NOMO-1 treated with dmso at 0.1 percent for 144 hours (cell line): ENCODE results near the gene SPINT1.

ENCODE experiments used
- DNase-seq: peaks from one replicate; lab custom pipeline; 2025; ENCODE audit not compliant: unreplicated experiment; lab: John Stamatoyannopoulos, UW

SPINT1 gene

DNA sequence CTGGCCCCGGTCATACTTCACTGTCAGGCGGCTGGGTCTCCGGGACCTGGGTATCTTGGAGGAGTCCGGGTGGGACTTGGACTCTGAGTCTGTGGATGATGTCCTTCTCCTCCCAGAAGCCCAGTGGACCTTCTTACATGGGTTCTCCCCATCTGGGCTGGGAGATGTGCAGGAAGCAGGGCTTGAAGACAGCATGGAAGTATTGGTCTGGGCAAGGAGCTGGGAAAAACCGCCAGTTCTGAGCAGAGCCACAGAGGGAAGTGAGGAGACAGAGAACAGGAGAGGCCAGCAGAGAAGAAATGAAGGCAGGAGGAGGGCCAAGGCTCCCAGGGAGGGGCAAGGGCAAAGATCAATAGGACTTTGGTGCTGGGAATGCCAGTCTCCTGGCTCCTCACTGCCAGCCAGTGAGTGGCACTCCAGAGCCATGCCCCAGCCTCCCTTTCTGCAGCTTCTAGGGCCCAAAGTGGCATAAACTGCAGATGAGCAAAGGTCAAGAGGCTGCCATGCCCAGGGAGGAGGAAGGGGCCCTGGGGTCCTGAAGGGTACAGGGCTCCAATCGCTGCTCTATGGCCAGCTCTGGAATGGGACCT lies 15.3 kb upstream of the SPINT1 start, which contains the start of gene PPP1R14D:
Gene PPP1R14D (minus strand): TSS at position 262 of the 590 bp plus-strand sequence. CDS start 67 bp downstream, at position 195.
- no peak for DNase-seq

DNA sequence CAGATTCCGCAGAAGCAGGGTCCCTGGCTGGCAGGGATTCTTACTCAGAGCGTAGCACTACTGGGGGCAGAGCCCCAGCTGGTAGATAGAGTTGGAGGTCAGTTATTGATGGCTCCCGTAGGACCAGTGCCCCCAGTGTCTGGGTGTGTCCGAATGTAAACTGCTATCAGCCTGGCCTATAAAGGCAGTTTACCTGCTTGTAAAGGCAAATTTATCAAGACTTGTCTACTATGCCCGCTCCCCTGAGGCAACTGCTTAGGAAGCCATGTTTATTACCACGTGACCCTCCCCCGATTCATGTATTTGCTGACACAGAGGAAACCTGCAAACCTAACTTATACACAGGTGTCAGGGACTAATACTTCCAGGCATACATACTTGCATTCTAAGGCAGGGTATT lies 14.7 kb upstream of the SPINT1 start:
- no peak for DNase-seq

DNA sequence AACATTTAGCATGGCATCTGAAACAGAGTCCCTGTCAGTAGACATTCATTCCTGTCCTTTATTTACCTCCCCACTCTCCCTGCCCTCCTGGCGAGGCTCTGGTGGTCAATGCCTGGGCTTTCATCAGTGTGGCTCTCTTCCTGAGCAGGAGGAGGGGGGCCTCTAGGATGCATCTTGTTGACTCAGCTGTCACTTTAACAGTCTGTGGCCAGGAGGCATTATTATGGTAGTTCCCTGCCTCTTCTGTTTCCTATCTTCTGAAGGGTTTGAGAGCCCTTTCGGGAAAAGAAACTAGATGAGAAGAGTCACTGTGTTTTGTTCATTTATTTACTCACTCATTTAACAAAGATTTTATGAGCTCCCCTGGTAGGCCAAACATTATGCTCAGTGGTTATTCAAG lies 13.0 kb upstream of the SPINT1 start:
- no peak for DNase-seq

DNA sequence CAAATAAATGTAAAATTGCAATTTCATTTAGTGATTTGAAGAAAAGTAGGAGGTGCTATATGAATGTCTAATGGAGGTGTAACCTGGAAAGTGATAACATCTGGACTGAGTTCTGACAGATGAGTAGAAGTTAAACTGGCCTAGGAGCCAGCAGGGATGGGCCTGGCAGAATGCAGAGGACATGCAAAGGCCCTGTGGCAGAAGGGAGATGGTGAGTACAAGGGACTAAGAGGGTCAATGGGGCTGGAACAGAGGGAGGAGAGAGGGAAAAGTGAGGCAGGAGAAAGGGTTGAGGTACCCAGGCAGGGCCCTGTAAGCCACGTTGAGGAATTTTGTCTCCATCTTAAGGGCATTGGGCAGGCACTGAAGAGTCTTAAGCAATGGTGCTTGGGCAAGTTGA lies 12.0 kb upstream of the SPINT1 start:
- no peak for DNase-seq

DNA sequence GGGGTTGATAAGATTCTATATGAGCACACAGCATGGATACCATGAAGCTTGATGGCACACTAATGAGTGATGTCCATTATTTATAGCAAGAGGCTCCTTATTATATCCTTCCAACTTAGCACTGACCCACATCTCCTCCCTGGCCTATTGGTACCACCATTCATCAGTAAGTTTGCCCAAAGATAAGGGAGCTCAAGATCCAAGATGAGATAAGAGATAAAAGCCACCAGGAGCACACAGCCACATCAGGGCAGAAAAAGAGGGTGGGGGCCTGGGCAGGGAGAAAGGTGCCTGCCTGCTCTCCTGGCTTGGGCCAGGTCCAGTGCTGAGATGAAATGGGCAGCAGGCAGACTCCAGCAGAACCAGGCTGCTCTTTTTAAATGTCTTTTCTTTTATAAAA lies 10.9 kb upstream of the SPINT1 start:
- DNase-seq, result no peak

DNA sequence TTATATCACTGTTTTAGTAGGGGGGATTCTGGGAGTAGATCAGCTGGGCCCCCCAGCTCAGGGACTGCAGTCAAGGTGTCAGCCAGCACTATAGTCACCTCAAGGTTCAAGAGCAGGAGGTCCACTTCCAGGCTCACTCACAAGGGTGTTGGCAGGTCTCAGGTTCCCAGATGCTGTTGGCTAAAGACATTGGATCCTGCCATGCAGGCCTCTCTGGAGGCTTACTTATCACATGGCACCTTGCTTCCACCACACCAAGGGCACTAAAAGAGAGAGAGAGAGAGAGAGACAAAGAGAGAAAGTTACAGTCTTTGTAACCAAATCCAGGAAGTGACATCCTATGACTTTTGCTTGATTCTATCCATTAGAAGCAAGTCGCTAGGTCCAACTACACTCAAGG lies 7.8 kb upstream of the SPINT1 start:
- DNase-seq, result no peak

DNA sequence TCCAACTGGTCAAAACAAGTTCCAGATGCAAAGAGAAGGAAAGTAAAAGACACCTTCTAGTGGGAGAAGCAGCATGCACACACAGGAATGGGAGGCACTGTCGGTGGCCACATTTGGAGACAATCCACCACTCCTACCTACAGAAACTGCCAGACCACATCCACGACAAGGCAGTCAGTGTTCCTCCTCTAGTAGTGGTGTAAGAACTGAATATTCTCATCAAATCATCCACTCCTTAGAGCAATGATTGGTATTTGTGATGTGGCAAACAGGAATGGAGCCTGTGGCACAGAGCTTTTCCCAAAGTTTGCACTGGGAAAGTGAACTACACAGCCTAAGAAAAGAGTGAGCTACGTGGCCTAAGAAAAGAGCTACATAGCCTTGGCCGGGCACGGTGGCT lies 5.1 kb upstream of the SPINT1 start:
- DNase-seq, result no peak

DNA sequence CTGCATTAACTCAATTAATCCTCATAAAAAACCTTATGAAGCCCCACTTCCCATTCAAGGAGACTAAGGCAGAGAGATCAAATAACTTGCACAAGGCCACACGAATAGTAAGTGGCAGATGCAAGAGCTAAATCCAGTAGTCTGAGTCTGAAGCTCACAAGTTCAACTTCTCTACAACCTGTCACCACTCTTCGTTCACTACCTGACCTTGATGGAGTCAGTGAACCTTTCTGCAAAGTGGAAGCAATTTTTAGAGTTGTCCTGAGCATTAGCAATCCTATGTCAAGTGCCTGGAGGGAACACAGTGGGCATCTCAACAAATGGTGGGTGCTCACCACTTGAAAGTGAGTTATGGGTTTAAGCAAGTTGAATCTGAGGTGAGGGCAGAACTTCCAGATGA lies 2.1 kb upstream of the SPINT1 start:
- DNase-seq, result no peak

DNA sequence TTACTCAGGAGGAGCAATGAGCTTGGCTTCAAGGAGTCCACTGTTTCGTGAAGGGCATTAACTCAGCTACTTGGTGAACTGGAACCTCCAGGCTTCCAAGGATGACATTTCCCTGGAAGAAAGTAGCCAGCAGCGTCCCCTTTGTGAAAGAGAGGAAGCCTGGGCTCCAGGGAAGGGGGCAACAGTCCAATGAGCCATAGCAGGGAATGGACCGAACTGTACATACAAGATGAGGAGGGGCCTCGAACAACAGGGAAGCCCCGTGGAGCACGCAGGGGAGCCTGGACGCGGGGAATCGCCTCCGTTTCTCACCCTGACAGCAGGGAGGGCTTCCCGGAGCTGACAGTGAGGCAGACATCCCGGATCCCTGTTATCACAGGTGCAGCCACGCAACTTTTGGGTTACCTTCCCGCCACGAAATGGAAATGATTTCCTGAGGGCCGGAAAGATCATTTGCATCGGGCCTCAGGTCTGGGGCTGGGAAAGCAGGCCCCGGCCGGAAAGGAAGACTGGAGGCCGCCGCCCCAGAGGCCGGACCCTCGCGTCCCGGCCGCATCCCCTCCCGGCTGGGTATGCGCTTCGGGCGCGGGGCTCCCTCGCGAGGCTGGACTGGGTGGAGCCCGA lies 475 bp upstream of the SPINT1 start:
- DNase-seq, result no peak

DNA sequence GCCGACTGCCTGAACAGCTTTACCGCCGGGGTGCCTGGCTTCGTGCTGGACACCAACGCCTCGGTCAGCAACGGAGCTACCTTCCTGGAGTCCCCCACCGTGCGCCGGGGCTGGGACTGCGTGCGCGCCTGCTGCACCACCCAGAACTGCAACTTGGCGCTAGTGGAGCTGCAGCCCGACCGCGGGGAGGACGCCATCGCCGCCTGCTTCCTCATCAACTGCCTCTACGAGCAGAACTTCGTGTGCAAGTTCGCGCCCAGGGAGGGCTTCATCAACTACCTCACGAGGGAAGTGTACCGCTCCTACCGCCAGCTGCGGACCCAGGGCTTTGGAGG lies 815 bp downstream of the SPINT1 start:
- DNase-seq, result peak; percentile 46

DNA sequence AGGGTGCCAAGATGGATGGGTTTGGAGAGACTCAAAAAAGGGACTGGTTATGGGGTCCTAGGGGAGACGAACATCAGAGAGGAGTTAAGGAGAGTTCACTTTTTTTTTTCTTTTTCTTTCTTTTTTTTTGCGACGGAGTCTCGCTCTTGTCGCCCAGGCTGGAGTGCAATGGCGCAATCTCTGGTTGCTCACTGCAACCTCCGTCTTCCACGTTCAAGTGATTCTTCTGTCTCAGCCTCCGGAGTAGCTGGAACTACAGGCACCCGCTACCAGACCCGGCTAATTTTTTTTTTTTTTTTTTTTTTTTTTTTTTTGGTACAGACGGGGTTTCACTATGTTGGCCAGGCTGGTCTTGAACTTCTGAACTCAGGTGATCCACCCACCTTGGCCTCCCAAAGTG lies 1.2 kb downstream of the SPINT1 start:
- peak; percentile 29 for DNase-seq

DNA sequence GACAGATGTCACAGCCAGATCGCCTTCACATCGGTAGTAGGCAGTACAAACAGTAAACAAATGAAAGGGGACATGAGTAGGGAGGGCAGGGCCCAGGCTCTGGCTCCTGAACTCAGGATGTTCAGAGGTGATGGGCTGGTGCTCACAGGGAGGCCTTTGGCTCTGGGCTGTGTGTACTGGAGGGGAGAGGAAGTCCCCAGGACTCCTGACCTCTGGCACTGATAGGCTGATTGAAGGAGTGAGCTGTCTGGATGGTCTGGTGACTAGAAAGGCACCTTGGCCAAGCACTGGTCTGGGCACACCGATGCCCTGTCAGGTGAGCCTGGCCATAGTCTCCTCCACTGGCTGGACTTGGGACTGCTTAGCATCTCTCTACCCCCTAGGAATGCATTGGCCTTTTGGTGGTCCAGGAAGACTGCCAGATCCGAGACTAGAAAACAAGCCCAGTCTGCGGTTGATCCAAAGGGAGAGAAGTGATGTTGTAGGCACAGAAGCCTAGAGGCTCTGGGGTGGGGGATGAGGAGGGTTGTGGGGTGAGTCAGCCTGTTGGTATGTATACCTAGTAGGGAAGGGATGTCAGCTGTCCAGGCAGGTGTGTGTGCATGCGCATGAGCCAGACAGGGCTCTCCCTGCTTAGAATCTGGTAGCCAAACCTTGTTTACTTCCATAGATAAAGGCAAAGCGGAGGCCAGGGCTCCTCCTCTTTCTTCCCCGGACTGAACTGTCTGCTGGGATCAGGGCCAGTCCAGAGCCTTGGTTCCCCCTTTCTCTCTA lies 1.9 kb downstream of the SPINT1 start:
- DNase-seq, result no peak

DNA sequence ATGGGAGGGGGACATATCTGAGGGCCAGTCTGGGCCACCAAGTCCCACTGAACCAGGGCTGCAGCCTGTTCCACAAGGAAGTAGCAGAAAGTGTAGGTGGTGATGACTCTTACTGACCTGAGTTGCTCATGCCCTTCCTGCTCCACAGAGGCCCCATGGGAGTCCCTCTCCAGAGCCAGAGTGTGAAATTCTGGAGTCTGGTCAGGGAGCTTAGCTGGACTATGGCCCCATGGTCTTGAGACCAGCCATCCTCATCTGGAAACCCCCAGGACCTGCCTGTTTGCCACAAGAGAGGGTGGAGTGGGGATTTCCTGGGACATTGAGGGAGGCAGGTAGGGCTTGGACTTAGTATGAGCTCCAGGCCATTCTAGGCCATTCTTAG lies 3.0 kb downstream of the SPINT1 start:
- DNase-seq, result no peak

DNA sequence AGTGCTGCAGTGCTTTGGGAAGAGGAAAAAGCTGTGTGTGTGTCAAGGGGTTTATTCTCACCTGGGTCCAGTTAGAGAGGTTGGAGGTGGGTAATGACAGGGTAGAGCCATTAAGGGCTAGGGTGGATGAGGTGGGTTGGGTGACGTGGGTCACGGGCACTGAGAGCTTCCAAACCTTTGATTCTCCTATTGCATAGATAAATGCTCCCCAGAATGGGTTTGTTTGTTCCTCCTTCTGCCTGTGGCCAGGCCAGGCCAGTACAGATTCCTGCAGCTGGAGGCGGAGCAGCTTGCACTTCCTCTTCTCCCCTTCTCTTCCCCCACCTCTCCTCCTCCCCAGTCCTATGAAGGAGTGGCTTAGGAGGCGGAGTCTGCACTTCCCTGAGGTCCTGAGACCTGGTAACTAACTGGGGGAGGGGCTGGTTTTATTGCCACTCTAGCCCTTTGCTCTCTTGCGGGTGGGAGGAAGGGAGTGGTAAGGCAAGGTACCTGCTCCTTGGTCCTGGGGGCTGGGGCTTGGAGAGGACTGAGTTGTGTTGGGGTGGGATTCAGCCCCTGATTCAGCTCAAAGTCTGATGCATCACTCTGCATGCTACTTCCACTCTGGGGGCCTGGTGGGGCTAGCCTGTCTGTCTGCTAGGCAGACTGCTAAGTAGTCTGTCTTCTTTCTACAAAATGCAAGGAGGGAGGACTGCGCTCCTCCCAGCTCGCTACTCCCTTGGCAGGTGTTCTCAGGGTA lies 3.5 kb downstream of the SPINT1 start:
- peak; percentile 96 for DNase-seq

DNA sequence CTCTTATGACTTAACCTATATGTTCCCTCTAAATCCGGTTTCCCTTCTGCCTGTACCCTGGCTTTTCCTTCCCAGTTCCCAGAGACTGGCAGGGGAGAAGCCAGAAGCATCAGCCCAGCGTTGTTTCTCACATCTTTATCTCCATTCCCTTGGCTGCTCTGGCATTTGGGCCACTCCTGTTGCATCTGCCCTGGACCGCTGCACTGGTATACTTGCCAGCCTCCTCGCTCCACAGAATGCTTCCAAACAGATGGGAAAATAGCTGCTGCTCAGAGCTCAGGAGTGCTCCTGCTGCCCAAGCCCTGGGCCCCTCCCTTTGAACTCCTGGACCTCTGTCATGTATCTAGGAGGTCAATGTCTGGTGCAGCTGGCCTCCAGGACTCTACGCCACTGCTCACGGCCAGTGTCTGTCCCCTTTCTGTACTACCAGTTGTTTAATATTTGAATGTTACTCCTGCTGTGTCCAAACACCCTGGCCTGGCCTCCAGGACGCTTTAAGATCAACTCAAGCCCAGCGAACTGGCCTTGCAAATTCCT lies 6.8 kb downstream of the SPINT1 start:
- DNase-seq, result no peak

DNA sequence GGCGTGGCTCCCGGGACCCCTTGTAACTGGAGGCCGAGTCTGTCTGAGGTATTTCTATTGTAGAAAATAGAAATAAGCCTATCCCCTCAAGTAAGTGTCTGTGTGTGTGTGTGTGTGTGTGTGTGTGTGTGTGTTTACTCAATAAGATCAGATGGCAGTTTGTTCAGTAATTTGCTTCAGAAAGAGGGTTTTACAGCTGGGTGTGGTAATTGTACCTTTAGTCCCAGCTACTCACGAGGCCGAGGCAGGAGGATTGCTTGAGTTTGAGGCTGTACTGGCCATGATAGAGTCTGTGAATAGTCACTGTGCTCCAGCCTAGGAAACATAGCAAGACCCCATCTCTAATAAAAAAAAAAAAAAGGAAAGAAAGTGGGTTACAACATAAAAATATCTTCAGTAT lies 8.7 kb downstream of the SPINT1 start:
- DNase-seq, result no peak

DNA sequence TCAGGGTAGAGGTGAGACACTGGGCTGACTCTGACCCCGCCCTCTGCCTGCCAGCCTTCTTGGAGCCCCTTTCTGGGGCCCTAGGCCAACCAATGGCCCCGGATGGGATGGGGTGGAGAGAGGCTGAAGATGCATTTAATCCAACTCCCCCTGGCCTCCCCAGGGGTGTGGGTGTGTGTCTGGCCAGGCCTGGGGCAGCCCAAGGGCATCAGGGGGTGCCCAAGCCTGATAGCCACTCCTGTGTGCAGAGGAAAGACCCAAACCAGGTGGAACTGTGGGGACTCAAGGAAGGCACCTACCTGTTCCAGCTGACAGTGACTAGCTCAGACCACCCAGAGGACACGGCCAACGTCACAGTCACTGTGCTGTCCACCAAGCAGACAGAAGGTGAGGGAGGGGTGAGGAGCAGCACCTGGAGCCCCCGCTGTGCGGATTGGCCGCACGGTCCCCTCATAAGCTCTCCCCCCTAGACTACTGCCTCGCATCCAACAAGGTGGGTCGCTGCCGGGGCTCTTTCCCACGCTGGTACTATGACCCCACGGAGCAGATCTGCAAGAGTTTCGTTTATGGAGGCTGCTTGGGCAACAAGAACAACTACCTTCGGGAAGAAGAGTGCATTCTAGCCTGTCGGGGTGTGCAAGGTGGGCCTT lies 9.5 kb downstream of the SPINT1 start:
- DNase-seq, result no peak

DNA sequence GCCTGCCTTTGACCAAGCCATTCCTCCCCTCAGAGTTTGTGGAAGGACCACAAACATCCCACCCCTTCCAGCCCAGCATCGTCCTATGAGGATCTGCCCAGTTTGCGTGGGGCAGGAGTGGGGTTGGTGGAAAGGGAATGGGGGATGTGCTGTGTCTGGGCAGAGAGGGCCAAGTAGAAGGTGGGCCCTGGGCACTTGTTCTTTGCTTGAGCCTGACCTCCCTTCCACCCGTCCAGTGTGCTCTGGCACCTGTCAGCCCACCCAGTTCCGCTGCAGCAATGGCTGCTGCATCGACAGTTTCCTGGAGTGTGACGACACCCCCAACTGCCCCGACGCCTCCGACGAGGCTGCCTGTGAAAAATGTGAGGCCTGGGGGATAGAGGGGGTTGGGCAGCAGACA lies 10.3 kb downstream of the SPINT1 start:
- DNase-seq, result no peak

DNA sequence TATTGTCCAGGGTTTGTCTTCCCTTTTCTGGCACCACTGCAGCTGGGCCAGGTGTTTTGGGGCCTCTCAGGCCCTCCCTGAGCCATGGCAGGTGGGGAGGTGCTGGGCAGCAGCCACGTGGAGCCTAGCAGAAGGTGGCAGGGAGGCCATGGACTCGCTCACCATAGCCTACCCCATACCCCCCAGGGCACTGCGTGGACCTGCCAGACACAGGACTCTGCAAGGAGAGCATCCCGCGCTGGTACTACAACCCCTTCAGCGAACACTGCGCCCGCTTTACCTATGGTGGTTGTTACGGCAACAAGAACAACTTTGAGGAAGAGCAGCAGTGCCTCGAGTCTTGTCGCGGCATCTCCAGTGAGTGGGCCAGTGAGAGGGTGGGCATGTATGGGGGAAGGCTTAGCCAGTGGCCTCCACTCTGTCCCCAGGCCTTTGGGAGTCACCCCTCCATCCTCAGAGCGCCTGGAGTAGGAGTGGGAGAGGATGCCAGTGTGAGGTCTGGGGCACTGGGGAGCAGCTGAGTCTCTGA lies 11.9 kb downstream of the SPINT1 start:
- DNase-seq, result no peak

DNA sequence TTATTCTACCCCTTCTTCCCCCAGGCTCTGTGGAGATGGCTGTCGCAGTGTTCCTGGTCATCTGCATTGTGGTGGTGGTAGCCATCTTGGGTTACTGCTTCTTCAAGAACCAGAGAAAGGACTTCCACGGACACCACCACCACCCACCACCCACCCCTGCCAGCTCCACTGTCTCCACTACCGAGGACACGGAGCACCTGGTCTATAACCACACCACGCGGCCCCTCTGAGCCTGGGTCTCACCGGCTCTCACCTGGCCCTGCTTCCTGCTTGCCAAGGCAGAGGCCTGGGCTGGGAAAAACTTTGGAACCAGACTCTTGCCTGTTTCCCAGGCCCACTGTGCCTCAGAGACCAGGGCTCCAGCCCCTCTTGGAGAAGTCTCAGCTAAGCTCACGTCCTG lies 12.9 kb downstream of the SPINT1 start:
- DNase-seq, result no peak
